CD8-positive, alpha-beta memory T cell (primary cell): ENCODE data around the gene IFT74. TPM values are rescaled to one million over a fixed set of nuclear protein-coding genes. Genes with fewer than 3 reads are reported as not detected.

Experiments
- CTCF ChIA-PET: fragments of 350-600 bp; sonication (Branson Sonifier 250); formaldehyde crosslinking; loops from one replicate; lab custom pipeline; 2021; ENCODE audit warnings: antibody characterized with exemption; lab: Charles Lee
- POLR2A ChIA-PET: fragments of 350-600 bp; sonication (Branson Sonifier 250); formaldehyde crosslinking; loops from one replicate; lab custom pipeline; 2021; ENCODE audit warnings: antibody characterized with exemption; lab: Charles Lee
- DNase-seq, 5 donors: peaks; one replicate each; pipeline versions ENCODE4 v3.0.0 to v3.0.0-alpha.2; 2020 to 2022; ENCODE audit warnings: mixed read lengths in 1 of 5
- H3K27ac ChIP-seq: one replicate; pipeline ENCODE4 v1.7.0; 2013; ENCODE audit warnings: low read depth, mild to moderate bottlenecking, low read length, moderate library complexity
- H3K27me3 ChIP-seq: 2 replicates; pipeline ENCODE4 v1.7.0; 2013; ENCODE audit warnings: low read length, mild to moderate bottlenecking; ENCODE audit not compliant: insufficient read depth, poor library complexity, severe bottlenecking
- H3K36me3 ChIP-seq: 2 replicates; pipeline ENCODE4 v1.7.0; 2013; ENCODE audit warnings: mild to moderate bottlenecking, low read length, moderate library complexity; ENCODE audit not compliant: insufficient read depth
- H3K4me1 ChIP-seq: 2 replicates; pipeline ENCODE4 v1.7.0; 2013; ENCODE audit warnings: mild to moderate bottlenecking, low read length, moderate library complexity; ENCODE audit not compliant: insufficient read depth
- H3K4me3 ChIP-seq: 2 replicates; pipeline ENCODE4 v1.7.0; 2013; ENCODE audit warnings: mild to moderate bottlenecking, low read length
- H3K9me3 ChIP-seq: 2 replicates; pipeline ENCODE4 v1.7.0; 2013; ENCODE audit warnings: mild to moderate bottlenecking, low read length
- H3K27ac Mint-ChIP-seq, 8 donors: one replicate each; pipeline ENCODE4 v1.8.0; 2020 to 2021; ENCODE audit warnings: mixed read lengths in 8 of 8, mild to moderate bottlenecking in 6 of 8, inconsistent platforms in 3 of 8, moderate library complexity in 3 of 8
- H3K27me3 Mint-ChIP-seq, 2 donors: one replicate each; pipeline ENCODE4 v1.8.0; 2020 to 2021; ENCODE audit warnings: mixed read lengths in 2 of 2, mild to moderate bottlenecking in 1 of 2, moderate library complexity in 1 of 2
- H3K36me3 Mint-ChIP-seq, 3 donors: one replicate each; pipeline ENCODE4 v1.8.0; 2020 to 2021; ENCODE audit warnings: mixed read lengths in 3 of 3, inconsistent platforms in 1 of 3, mild to moderate bottlenecking in 1 of 3
- H3K4me1 Mint-ChIP-seq, 3 donors: one replicate each; pipeline ENCODE4 v1.8.0; 2020 to 2021; ENCODE audit warnings: mixed read lengths in 3 of 3, inconsistent platforms in 1 of 3, mild to moderate bottlenecking in 1 of 3
- H3K4me3 Mint-ChIP-seq, 7 donors: one replicate each; pipeline ENCODE4 v1.8.0; 2020 to 2021; ENCODE audit warnings: mixed read lengths in 7 of 7, mild to moderate bottlenecking in 6 of 7, moderate library complexity in 4 of 7, inconsistent platforms in 2 of 7
- H3K9me3 Mint-ChIP-seq, 5 donors: one replicate each; pipeline ENCODE4 v1.8.0; 2020 to 2022; ENCODE audit warnings: mixed read lengths in 5 of 5, mild to moderate bottlenecking in 3 of 5, moderate library complexity in 2 of 5, inconsistent platforms in 1 of 5
- polyA plus RNA-seq: library from polyadenylated mRNA; unstranded; fragments of 300-500 nt; fragmentation: Illumina TruSeq; gene quantifications from one replicate; pipeline ENCODE4 v1.2.3, GENCODE V29; 2021
- total RNA-seq, 2 experiments: library from RNA; stranded (reverse); gene quantifications; one replicate each; pipeline ENCODE4 v1.2.3, GENCODE V29; 2021

The IFT74 gene
- total and polyA plus RNA-seq, 3 experiments from 2014 or later = 7.5 to 10.4 (median 10.4) TPM

GRCh38 chr9:27108981-27109541 is 152.8 kb downstream of the IFT74 start, which contains the start of gene TEK:
Gene TEK (plus strand): TSS chr9:27109225. CDS start chr9:27109591, 366 bp downstream.
- H3K27ac ChIP-seq = no peak within 1 kb of the TSS
- H3K27me3 ChIP-seq = no peaks in the 10 kb centered on the region
- Mint-ChIP-seq H3K27me3 (peaks cover 4% of the 10 kb centered on the region in 2 donors), H3K36me3 (no peaks in the 10 kb centered on the region), H3K27ac (no peak within 1 kb of the TSS), H3K4me3 (peak within 1 kb of the TSS in 1 of 7 donors; percentile 1), H3K4me1 (no peaks in the 10 kb centered on the region), H3K9me3 (peaks cover 0 to 3% (median 0%) of the 10 kb centered on the region in 5 donors)
- POLR2A ChIA-PET = no interaction called here
- no peak within 1 kb of the TSS for H3K4me3 ChIP-seq
- CTCF ChIA-PET = no interaction called here
- no peak for DNase-seq
- no peaks in the 10 kb centered on the region for H3K9me3 ChIP-seq
- no peaks in the 10 kb centered on the region for H3K36me3 ChIP-seq
- no peaks in the 10 kb centered on the region for H3K4me1 ChIP-seq

GRCh38 chr9:27109621-27110020 is 153.4 kb downstream of the IFT74 start:
- Mint-ChIP-seq H3K36me3 (no peaks in the 10 kb centered on the region), H3K9me3 (peaks cover 0 to 3% (median 0%) of the 10 kb centered on the region in 5 donors), H3K27ac (no peak overlapping the region), H3K4me3 (no peak overlapping the region), H3K27me3 (peaks cover 4% of the 10 kb centered on the region in 2 donors), H3K4me1 (no peaks in the 10 kb centered on the region)
- H3K4me1 ChIP-seq = no peaks in the 10 kb centered on the region
- no peaks in the 10 kb centered on the region for H3K27me3 ChIP-seq
- no peaks in the 10 kb centered on the region for H3K36me3 ChIP-seq
- CTCF ChIA-PET = no interaction called here
- no peaks in the 10 kb centered on the region for H3K9me3 ChIP-seq
- no peak for DNase-seq
- no peak overlapping the region for H3K4me3 ChIP-seq
- POLR2A ChIA-PET = no interaction called here
- H3K27ac ChIP-seq = no peak overlapping the region

- Mint-ChIP-seq H3K4me1 (no peaks in the 10 kb centered on the region), H3K27ac (no peak overlapping the region), H3K9me3 (peaks cover 0 to 3% (median 0%) of the 10 kb centered on the region in 5 donors), H3K36me3 (no peaks in the 10 kb centered on the region), H3K27me3 (peaks cover 4% of the 10 kb centered on the region in 2 donors), H3K4me3 (no peak overlapping the region)
- Histone ChIP-seq H3K9me3 (no peaks in the 10 kb centered on the region), H3K27me3 (no peaks in the 10 kb centered on the region), H3K4me1 (no peaks in the 10 kb centered on the region), H3K27ac (no peak overlapping the region), H3K4me3 (no peak overlapping the region), H3K36me3 (no peaks in the 10 kb centered on the region)
- ChIA-PET POLR2A (no interaction called here), CTCF (no interaction called here)
- DNase-seq = no peak
Observed at GRCh38 chr9:27110181-27110580, 154.0 kb downstream of the IFT74 start.

- Mint-ChIP-seq H3K4me1 (no peaks in the 10 kb centered on the region), H3K36me3 (no peaks in the 10 kb centered on the region), H3K27ac (no peak overlapping the region), H3K27me3 (peaks cover 3 to 7% of the 10 kb centered on the region in 2 donors), H3K9me3 (no peaks in the 10 kb centered on the region), H3K4me3 (no peak overlapping the region)
- Histone ChIP-seq H3K4me1 (no peaks in the 10 kb centered on the region), H3K27me3 (no peaks in the 10 kb centered on the region), H3K9me3 (no peaks in the 10 kb centered on the region), H3K4me3 (no peak overlapping the region), H3K36me3 (no peaks in the 10 kb centered on the region), H3K27ac (no peak overlapping the region)
- ChIA-PET CTCF (no interaction called here), POLR2A (no interaction called here)
- DNase-seq = no peak
Observed at GRCh38 chr9:27112235-27112634, 156.0 kb downstream of the IFT74 start.

Other genes starting within 250 kb of the IFT74 start
- 10 to 100 TPM; 19.4 to 21.0 TPM for gene CAAP1, start 63.6 kb upstream of the IFT74 start, total RNA-seq
- gene CAAP1, start 63.6 kb upstream of the IFT74 start, polyA plus RNA-seq = 20.8 TPM
- 10 to 100 TPM; 39.2 to 41.8 TPM for gene PLAA, start 9.2 kb upstream of the IFT74 start, total RNA-seq
- gene PLAA, start 9.2 kb upstream of the IFT74 start, polyA plus RNA-seq = 18.7 TPM
- gene LRRC19, start 49.3 kb downstream of the IFT74 start, total RNA-seq = not detected
- 0.10 TPM for gene LRRC19, start 49.3 kb downstream of the IFT74 start, polyA plus RNA-seq
- not detected for gene TEK, start 152.8 kb downstream of the IFT74 start, total RNA-seq
- not detected for gene TEK, start 152.8 kb downstream of the IFT74 start, polyA plus RNA-seq